ENCODE data around the gene UEVLD.

DNA sequence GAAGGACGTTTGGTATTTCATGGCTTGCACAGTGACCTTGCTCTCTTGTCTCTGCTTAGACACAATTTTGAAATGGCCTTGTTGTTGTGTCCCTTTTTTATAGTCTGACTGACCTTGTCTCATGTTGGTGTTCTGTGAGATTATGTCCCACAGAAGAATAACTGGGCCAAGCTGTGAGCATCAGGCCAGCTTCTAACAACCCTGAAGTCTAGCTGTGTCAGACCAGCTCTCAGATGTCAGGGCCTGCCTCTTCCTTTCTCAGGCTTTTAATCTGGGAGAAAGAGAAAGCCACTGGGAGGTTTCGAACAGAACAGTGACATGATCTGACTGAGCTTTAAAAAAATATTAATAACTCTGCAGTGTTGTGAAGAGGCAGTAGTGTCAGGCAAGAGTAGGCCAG lies 2.0 kb upstream of the UEVLD start:
- no peak for TF ChIP-seq CTCF (conservative IDR thresholded peaks at IDR 0.05 in 1 of 2, IDR thresholded peaks at IDR 0.05 in 1 of 2; ENCODE audit: low read depth in 1 of 2, low read length in 2 of 2)
- no peak for TF ChIP-seq EZH2 (IDR thresholded peaks at IDR 0.05; ENCODE audit: low read length, missing control alignments)
